Hepatocyte (in vitro differentiated cells): Measurements from ENCODE around the gene TNK2.

ENCODE experiments used
- CTCF ChIP-seq: fragments of 200-600 bp; sonication (generic); IDR thresholded peaks from 2 replicates; pipeline ENCODE4 v1.5.1; 2016; ENCODE audit warnings: antibody characterized with exemption, mild to moderate bottlenecking; ENCODE audit not compliant: poor library complexity
- EZH2 ChIP-seq: fragments of 200-600 bp; sonication (generic); IDR thresholded peaks from 2 replicates; pipeline ENCODE4 v1.6.1; 2016; ENCODE audit warnings: antibody characterized with exemption, mild to moderate bottlenecking, borderline replicate concordance
- EZH2phosphoT487 ChIP-seq: fragments of 200-600 bp; sonication (generic); IDR thresholded peaks from one replicate; pipeline ENCODE4 v1.6.1; 2018; ENCODE audit warnings: antibody characterized with exemption, mild to moderate bottlenecking, low read depth, moderate library complexity; ENCODE audit not compliant: unreplicated experiment, severe bottlenecking

- TF ChIP-seq EZH2: no peak
- no peak for TF ChIP-seq CTCF
- no peak for TF ChIP-seq EZH2phosphoT487
These were observed 51.8 kb downstream of the TNK2 start for GRCh38 chr3:195856410-195857084.
